ENCODE results near the gene MEX3A.

DNA sequence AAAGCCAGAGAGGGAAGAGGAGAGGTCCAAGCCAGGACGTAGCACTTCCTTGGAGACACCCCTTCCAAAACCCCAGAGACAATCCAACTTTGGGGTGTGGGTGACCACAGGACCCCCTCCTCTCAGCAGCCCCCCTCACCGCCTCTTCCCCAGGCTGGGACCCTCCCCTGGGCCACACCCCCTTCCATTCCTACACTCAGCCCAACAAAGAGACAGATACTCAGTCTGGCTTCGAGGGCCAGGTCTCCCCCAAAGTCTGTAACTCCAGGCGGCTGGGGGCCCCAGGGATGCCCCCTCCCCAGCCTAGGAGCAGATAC, 1.4 kb downstream of the MEX3A start:
- TF ChIP-seq, protein P1, sequence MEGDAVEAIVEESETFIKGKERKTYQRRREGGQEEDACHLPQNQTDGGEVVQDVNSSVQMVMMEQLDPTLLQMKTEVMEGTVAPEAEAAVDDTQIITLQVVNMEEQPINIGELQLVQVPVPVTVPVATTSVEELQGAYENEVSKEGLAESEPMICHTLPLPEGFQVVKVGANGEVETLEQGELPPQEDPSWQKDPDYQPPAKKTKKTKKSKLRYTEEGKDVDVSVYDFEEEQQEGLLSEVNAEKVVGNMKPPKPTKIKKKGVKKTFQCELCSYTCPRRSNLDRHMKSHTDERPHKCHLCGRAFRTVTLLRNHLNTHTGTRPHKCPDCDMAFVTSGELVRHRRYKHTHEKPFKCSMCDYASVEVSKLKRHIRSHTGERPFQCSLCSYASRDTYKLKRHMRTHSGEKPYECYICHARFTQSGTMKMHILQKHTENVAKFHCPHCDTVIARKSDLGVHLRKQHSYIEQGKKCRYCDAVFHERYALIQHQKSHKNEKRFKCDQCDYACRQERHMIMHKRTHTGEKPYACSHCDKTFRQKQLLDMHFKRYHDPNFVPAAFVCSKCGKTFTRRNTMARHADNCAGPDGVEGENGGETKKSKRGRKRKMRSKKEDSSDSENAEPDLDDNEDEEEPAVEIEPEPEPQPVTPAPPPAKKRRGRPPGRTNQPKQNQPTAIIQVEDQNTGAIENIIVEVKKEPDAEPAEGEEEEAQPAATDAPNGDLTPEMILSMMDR (IDR thresholded peaks at IDR 0.05), result no peak
- TF ChIP-seq EZH2 (IDR thresholded peaks at IDR 0.05), result no peak
